Nephron (organoid): ENCODE measurements around the gene TXLNG.
A peak's percentile ranks its signal among the peaks of the same experiment; 100 is the strongest.

Source experiments
- H3K27ac Mint-ChIP-seq, 3 experiments: 2 replicates each; pipeline ENCODE4 v1.8.0; 2020; ENCODE audit warnings: mixed read lengths in 3 of 3, mild to moderate bottlenecking in 2 of 3, moderate library complexity in 1 of 3
- H3K27me3 Mint-ChIP-seq: 2 replicates; pipeline ENCODE4 v1.8.0; 2021; ENCODE audit warnings: low read depth, mild to moderate bottlenecking, moderate library complexity, mixed read lengths
- H3K36me3 Mint-ChIP-seq: 2 replicates; pipeline ENCODE4 v1.8.0; 2020; ENCODE audit warnings: low read depth, mixed read lengths
- H3K4me1 Mint-ChIP-seq: 2 replicates; pipeline ENCODE4 v1.8.0; 2020; ENCODE audit warnings: mixed read lengths
- H3K4me3 Mint-ChIP-seq, 3 experiments: 2 replicates each; pipeline ENCODE4 v1.8.0; 2020; ENCODE audit warnings: mild to moderate bottlenecking in 3 of 3, mixed read lengths in 3 of 3, moderate library complexity in 2 of 3
- H3K9me3 Mint-ChIP-seq: 2 replicates; pipeline ENCODE4 v1.8.0; 2020; ENCODE audit warnings: mixed read lengths
- TF ChIP-seq, protein P1 (sequence below), 3 experiments: fragments of 200-600 bp; sonication (generic); IDR thresholded peaks; one replicate each; pipeline ENCODE4 v1.5.0; 2021; ENCODE audit warnings: antibody characterized with exemption in 3 of 3; ENCODE audit not compliant: unreplicated experiment in 3 of 3

Gene TXLNG

DNA sequence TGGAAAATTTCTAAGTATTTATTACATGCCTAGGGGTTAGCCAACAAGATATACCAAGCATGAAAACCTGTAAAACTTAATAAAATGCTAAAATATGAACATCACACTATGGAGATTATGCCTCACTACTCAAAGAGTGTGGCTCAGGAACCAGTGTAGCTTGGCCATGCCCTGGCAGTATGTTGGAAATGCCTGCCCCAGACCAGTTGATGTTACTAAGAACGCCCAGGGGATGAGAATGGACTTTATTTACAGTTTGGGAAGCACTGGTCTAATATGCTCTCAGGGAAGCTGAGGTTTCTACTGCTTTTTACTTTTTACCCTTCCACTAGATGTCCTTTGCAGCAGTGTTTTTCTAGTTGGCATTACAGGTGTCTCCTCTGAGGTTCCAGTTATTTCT, 23.7 kb upstream of the TXLNG start:
- H3K9me3 Mint-ChIP-seq: no peaks in the 10 kb centered on the region
- H3K4me1 Mint-ChIP-seq: no peaks in the 10 kb centered on the region
- no peaks in the 10 kb centered on the region for H3K27me3 Mint-ChIP-seq
- H3K27ac Mint-ChIP-seq: no peak overlapping the region
- H3K36me3 Mint-ChIP-seq: peaks cover 23% of the 10 kb centered on the region
- no peak overlapping the region for H3K4me3 Mint-ChIP-seq
- TF ChIP-seq, protein P1, sequence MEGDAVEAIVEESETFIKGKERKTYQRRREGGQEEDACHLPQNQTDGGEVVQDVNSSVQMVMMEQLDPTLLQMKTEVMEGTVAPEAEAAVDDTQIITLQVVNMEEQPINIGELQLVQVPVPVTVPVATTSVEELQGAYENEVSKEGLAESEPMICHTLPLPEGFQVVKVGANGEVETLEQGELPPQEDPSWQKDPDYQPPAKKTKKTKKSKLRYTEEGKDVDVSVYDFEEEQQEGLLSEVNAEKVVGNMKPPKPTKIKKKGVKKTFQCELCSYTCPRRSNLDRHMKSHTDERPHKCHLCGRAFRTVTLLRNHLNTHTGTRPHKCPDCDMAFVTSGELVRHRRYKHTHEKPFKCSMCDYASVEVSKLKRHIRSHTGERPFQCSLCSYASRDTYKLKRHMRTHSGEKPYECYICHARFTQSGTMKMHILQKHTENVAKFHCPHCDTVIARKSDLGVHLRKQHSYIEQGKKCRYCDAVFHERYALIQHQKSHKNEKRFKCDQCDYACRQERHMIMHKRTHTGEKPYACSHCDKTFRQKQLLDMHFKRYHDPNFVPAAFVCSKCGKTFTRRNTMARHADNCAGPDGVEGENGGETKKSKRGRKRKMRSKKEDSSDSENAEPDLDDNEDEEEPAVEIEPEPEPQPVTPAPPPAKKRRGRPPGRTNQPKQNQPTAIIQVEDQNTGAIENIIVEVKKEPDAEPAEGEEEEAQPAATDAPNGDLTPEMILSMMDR (IDR thresholded peaks at IDR 0.05; ENCODE audit: unreplicated experiment in 3 of 3): no peak

DNA sequence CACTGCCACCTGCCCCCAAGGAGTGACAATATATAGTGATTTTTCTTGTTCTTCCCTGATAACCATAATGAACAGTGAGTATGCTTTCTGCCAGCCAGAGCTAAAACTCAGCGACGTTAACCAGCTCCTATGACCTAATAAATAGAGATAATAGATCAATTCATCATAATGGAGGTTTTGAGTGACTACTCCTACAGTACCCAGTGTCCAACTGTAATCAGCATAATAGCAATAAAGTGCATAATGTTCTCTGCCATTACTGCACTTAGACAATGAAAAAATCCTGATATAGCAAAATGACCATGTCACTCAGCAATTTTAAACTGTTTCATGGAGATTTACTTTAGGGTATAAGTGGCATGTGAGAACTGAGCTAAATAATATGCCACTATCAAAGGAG, 20.7 kb upstream of the TXLNG start:
- Mint-ChIP-seq H3K36me3 (peaks cover 7% of the 10 kb centered on the region), H3K9me3 (no peaks in the 10 kb centered on the region), H3K27me3 (no peaks in the 10 kb centered on the region), H3K4me3 (no peak overlapping the region), H3K4me1 (peaks cover 1% of the 10 kb centered on the region), H3K27ac (no peak overlapping the region)
- TF ChIP-seq, protein P1 (IDR thresholded peaks at IDR 0.05; ENCODE audit: unreplicated experiment in 3 of 3): no peak

DNA sequence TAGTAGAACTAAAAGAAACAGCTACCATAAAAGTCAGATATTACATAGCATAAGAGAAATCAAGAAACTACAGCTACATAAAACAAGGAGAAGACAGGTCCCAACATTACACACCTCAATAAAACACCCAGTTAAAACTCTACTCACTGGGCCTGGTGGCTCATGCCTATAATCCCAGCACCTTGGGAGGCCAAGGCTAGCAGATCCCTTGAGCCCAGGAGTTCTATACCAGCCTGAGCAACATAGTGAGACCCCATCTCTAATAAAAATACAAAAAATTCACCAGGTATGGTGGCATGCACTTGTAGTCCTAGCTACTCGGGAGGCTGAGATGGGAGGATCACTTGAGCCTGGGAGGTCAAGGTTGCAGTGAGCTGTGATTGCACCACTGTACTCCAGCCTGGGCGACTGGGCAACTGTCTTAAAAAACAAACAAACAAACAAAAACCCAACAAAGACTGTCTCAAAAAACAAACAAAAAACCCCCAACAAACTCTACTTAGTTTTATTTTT, 15.2 kb upstream of the TXLNG start:
- TF ChIP-seq, protein P1 (IDR thresholded peaks at IDR 0.05; ENCODE audit: unreplicated experiment in 3 of 3): no peak
- H3K27me3 Mint-ChIP-seq: no peaks in the 10 kb centered on the region
- H3K27ac Mint-ChIP-seq: peak overlapping the region; percentile 99 to 100 (median 100)
- peaks cover 11% of the 10 kb centered on the region for H3K4me1 Mint-ChIP-seq
- no peaks in the 10 kb centered on the region for H3K9me3 Mint-ChIP-seq
- no peaks in the 10 kb centered on the region for H3K36me3 Mint-ChIP-seq
- no peak overlapping the region for H3K4me3 Mint-ChIP-seq

DNA sequence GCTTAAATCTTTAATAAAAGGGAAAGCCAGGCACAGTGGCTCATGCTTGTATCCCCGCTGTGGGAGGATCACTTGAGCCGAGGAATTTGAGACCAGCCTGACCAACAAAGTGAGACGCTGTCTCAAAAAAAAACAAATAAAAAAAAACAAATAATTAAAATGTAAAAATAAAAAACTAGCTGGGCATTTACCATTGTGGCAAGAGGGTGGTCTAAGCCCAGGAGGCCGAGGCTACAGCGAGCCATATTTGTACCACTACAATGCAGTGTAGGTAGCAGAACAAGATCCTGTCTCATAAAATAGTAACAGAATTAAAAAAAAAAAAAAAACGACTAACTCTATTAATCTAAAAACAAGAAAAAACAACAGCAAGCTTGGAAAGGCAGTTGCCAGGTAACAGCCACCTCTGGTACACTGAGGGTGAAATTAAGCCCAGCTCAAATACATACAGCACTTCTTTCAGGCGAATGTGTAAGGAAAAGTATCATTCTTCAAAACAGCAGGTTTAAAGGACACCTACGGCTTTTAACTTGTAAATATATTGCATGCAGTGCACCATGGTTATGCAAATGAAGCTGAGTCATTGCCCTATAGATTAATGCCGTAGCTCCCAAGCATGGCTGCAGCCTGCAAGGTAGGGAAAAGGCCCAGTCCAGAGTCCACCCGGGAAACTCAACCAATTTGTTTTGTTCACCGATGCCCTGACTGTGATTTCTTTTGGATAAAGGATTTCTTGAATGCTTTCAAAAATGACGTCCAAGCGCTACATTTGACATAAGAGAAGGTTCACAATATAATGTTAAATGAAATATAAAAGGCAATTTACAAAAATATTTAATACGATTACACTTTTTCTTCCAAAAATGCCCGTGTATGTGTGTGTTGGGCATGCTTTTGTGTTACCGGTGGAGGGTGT, 14.5 kb upstream of the TXLNG start:
- Mint-ChIP-seq H3K9me3 (no peaks in the 10 kb centered on the region), H3K4me1 (peaks cover 11% of the 10 kb centered on the region), H3K4me3 (no peak overlapping the region), H3K27ac (peak overlapping the region; percentile 99 to 100 (median 100)), H3K36me3 (no peaks in the 10 kb centered on the region), H3K27me3 (no peaks in the 10 kb centered on the region)
- TF ChIP-seq, protein P1 (IDR thresholded peaks at IDR 0.05; ENCODE audit: unreplicated experiment in 3 of 3): no peak

DNA sequence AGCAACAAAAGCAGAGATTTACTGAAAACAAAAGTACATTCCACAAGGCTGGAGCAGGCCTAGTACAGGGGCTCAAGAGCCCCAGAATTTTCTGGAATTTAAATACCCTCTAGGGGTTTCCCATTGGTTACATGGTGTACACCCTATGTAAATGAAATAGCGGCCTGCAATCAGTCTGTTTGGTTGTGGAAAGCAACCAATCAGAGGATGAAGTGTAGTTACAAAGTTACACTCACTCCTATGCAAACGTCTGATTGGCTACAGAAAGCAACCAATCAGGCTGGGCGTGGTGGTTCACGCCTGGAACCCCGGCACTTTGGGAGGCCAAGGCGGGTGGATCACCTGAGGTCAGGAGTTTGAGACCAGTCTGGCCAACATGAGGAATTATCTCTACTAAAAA, 13.8 kb upstream of the TXLNG start:
- H3K9me3 Mint-ChIP-seq: no peaks in the 10 kb centered on the region
- TF ChIP-seq, protein P1 (IDR thresholded peaks at IDR 0.05; ENCODE audit: unreplicated experiment in 3 of 3): no peak
- H3K4me3 Mint-ChIP-seq: no peak overlapping the region
- H3K4me1 Mint-ChIP-seq: peaks cover 11% of the 10 kb centered on the region
- H3K27ac Mint-ChIP-seq: peak overlapping the region; percentile 99 to 100 (median 100)
- H3K27me3 Mint-ChIP-seq: no peaks in the 10 kb centered on the region
- H3K36me3 Mint-ChIP-seq: no peaks in the 10 kb centered on the region
